Gastrocnemius medialis (tissue), 4 donors: ENCODE data around the gene NDUFS1.
A peak's percentile ranks its signal among the peaks of the same experiment; 100 is the strongest.

Source experiments
- POLR2A ChIP-seq, 2 donors: fragments of 450-650 bp; IDR thresholded peaks; one replicate each; pipeline ENCODE4 v1.6.1; 2017; ENCODE audit warnings: antibody characterized with exemption in 2 of 2, mild to moderate bottlenecking in 2 of 2, moderate library complexity in 2 of 2
- TF ChIP-seq, protein P1 (sequence below), 5 experiments: fragments of 450-650 bp in 3 of 5; fragments of 200-600 bp in 2 of 5; sonication (generic) in 2 of 5; IDR thresholded peaks in 4 of 5; conservative IDR thresholded peaks in 1 of 5; 1 replicate in 4 of 5; 2 replicates in 1 of 5; pipeline ENCODE4 v1.5.1; 2016 to 2019; ENCODE audit warnings: antibody characterized with exemption in 5 of 5, mild to moderate bottlenecking in 3 of 5, moderate library complexity in 3 of 5

DNA sequence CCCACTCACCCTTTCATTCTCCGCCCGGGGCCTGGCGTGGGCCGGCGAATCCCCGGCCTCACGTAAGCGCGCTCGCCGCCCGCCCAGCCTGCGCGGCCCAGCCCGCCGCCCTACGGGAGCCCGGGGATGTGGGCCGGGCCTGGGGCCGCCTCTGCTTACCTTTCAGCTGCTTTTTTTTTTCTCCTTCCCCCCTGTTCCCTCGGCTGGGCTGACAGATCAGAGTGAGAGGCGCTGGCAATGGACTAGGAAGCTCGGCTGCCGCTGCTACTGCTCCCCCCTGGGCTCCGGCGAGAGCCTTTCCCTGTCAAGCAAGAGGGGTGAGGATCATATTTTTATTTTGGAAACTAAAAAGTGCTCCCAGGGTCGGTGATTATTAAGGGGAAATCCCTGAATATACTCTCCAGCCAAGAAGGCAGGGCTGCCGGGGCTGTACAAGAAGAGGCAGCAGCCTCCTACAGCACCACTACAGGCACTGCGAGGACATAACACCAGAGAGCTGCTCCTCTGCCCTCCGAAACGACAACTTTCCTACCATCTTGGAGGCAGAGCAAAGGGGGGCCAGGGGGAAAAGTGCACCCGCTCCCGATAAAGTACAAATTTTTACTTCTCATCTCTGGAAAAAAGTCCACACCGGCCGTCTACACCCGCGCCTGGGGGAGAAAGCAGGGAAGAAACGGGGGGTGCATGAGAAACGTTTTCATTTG lies 73.3 kb downstream of the NDUFS1 start, which contains the start of gene INO80D:
- TF ChIP-seq, protein P1, sequence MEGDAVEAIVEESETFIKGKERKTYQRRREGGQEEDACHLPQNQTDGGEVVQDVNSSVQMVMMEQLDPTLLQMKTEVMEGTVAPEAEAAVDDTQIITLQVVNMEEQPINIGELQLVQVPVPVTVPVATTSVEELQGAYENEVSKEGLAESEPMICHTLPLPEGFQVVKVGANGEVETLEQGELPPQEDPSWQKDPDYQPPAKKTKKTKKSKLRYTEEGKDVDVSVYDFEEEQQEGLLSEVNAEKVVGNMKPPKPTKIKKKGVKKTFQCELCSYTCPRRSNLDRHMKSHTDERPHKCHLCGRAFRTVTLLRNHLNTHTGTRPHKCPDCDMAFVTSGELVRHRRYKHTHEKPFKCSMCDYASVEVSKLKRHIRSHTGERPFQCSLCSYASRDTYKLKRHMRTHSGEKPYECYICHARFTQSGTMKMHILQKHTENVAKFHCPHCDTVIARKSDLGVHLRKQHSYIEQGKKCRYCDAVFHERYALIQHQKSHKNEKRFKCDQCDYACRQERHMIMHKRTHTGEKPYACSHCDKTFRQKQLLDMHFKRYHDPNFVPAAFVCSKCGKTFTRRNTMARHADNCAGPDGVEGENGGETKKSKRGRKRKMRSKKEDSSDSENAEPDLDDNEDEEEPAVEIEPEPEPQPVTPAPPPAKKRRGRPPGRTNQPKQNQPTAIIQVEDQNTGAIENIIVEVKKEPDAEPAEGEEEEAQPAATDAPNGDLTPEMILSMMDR (IDR thresholded peaks at IDR 0.05 in 4 of 5, conservative IDR thresholded peaks at IDR 0.05 in 1 of 5) = peak; percentile 14 to 77 (median 52)
- TF ChIP-seq POLR2A (IDR thresholded peaks at IDR 0.05) = peak; percentile 52 to 68
